Neuronal stem cell (in vitro differentiated cells): ENCODE results near the gene SLC4A7. TPM values are rescaled to one million over a fixed set of nuclear protein-coding genes. Genes with fewer than 3 reads are reported as not detected.

Experiments used
- DNase-seq: peaks from one replicate; pipeline ENCODE4 v3.0.0-alpha.2; 2013; ENCODE audit warnings: low spot score
- H2AFZ ChIP-seq: one replicate; pipeline ENCODE4 v1.6.1; 2013; ENCODE audit warnings: mild to moderate bottlenecking, low read length, inconsistent platforms
- H2AK5ac ChIP-seq: 2 replicates; pipeline ENCODE4 v1.6.1; 2013; ENCODE audit warnings: low read depth, mild to moderate bottlenecking, inconsistent platforms, low read length, moderate library complexity, mixed read lengths
- H2BK120ac ChIP-seq: 2 replicates; pipeline ENCODE4 v1.6.1; 2013; ENCODE audit warnings: low read depth, mild to moderate bottlenecking, inconsistent platforms, low read length, moderate library complexity, mixed read lengths
- H2BK12ac ChIP-seq: one replicate; pipeline ENCODE4 v1.6.1; 2013; ENCODE audit warnings: low read length, inconsistent platforms
- H2BK15ac ChIP-seq: 2 replicates; pipeline ENCODE4 v1.6.1; 2013; ENCODE audit warnings: mild to moderate bottlenecking, low read length, inconsistent platforms, mixed read lengths
- H2BK5ac ChIP-seq: one replicate; pipeline ENCODE4 v1.6.1; 2013; ENCODE audit warnings: inconsistent platforms, mild to moderate bottlenecking, low read length, moderate library complexity
- H3K14ac ChIP-seq: one replicate; pipeline ENCODE4 v1.6.1; 2013; ENCODE audit warnings: low read length, inconsistent platforms
- H3K18ac ChIP-seq: 2 replicates; pipeline ENCODE4 v1.6.1; 2013; ENCODE audit warnings: low read length, inconsistent platforms
- H3K23ac ChIP-seq: 2 replicates; pipeline ENCODE4 v1.6.1; 2013; ENCODE audit warnings: low read depth, mild to moderate bottlenecking, mixed read lengths, low read length, inconsistent platforms; ENCODE audit not compliant: poor library complexity
- H3K27ac ChIP-seq: replicated peaks from 3 replicates; pipeline ENCODE4 v1.5.1; 2013; ENCODE audit warnings: low read length, inconsistent platforms
- H3K27me3 ChIP-seq, 3 experiments: 2 replicates each; pipeline ENCODE4 v1.6.1; 2013; ENCODE audit warnings: low read length in 3 of 3, mild to moderate bottlenecking in 2 of 3, inconsistent platforms in 1 of 3, low read depth in 1 of 3, mixed read lengths in 1 of 3, moderate library complexity in 1 of 3; ENCODE audit not compliant: control insufficient read depth in 3 of 3, insufficient read depth in 3 of 3
- H3K36me3 ChIP-seq, 2 donors: replicated peaks in 1 of 2; 2 replicates each; pipeline ENCODE4 v1.6.1; 2013; ENCODE audit warnings: low read length in 2 of 2; ENCODE audit not compliant: control insufficient read depth in 2 of 2, insufficient read depth in 2 of 2
- H3K4ac ChIP-seq: 2 replicates; pipeline ENCODE4 v1.6.1; 2013; ENCODE audit warnings: inconsistent platforms, mild to moderate bottlenecking, low read length, moderate library complexity
- H3K4me1 ChIP-seq, 2 donors: 1 replicate in 1 of 2; 2 replicates in 1 of 2; pipeline ENCODE4 v1.6.1; 2013; ENCODE audit warnings: low read length in 2 of 2, low read depth in 1 of 2; ENCODE audit not compliant: control insufficient read depth in 2 of 2, insufficient read depth in 1 of 2
- H3K4me2 ChIP-seq: one replicate; pipeline ENCODE4 v1.6.1; 2013; ENCODE audit warnings: mild to moderate bottlenecking, low read length, inconsistent platforms; ENCODE audit not compliant: insufficient read depth, poor library complexity, severe bottlenecking
- H3K4me3 ChIP-seq, 2 donors: 2 replicates each; pipeline ENCODE4 v1.5.1; 2013; ENCODE audit warnings: low read length in 2 of 2, mild to moderate bottlenecking in 2 of 2, inconsistent platforms in 1 of 2, moderate library complexity in 1 of 2
- H3K79me1 ChIP-seq: one replicate; pipeline ENCODE4 v1.6.1; 2013; ENCODE audit warnings: low read depth, mild to moderate bottlenecking, inconsistent platforms, low read length, moderate library complexity
- H3K9ac ChIP-seq: one replicate; pipeline ENCODE4 v1.6.1; 2013; ENCODE audit warnings: mild to moderate bottlenecking, low read depth, low read length, inconsistent platforms; ENCODE audit not compliant: poor library complexity
- H3K9me3 ChIP-seq, 2 donors: replicated peaks in 1 of 2; 2 replicates each; pipeline versions ENCODE3 to v1.6.1; 2013; ENCODE audit warnings: low read length in 2 of 2, mild to moderate bottlenecking in 2 of 2, inconsistent platforms in 1 of 2, low read depth in 1 of 2, mixed read lengths in 1 of 2, moderate library complexity in 1 of 2; ENCODE audit not compliant: control insufficient read depth in 2 of 2, insufficient read depth in 1 of 2
- H4K8ac ChIP-seq: one replicate; pipeline ENCODE4 v1.6.1; 2013; ENCODE audit warnings: low read depth, mild to moderate bottlenecking, inconsistent platforms, low read length, moderate library complexity
- H4K91ac ChIP-seq: one replicate; pipeline ENCODE4 v1.6.1; 2013; ENCODE audit warnings: low read length, low read depth, mild to moderate bottlenecking, inconsistent platforms; ENCODE audit not compliant: poor library complexity
- WGBS, 2 donors: extraction: QIAGEN DNeasy Blood & Tissue Kit; methylation state at CpG; one replicate each; pipeline ENCODE4 v1.1.7; 2013; ENCODE audit warnings: missing lambda C conversion rate in 2 of 2, mixed read lengths in 1 of 2; ENCODE audit not compliant: insufficient read length in 2 of 2, insufficient replicate concordance in 1 of 2; ENCODE audit errors: extremely low coverage in 2 of 2; 5-methylcytosine and 5-hydroxymethylcytosine counted together
- polyA plus RNA-seq, 2 experiments: library from polyadenylated mRNA; stranded (reverse); fragments of 200-250 nt; gene quantifications; one replicate each; pipeline ENCODE4 v1.2.3, GENCODE V29; 2013

SLC4A7 gene
- 52.3 TPM for polyA plus RNA-seq (2013, experiment 1 of 2)
- polyA plus RNA-seq (2013, experiment 2 of 2) = 55.2 TPM

DNA sequence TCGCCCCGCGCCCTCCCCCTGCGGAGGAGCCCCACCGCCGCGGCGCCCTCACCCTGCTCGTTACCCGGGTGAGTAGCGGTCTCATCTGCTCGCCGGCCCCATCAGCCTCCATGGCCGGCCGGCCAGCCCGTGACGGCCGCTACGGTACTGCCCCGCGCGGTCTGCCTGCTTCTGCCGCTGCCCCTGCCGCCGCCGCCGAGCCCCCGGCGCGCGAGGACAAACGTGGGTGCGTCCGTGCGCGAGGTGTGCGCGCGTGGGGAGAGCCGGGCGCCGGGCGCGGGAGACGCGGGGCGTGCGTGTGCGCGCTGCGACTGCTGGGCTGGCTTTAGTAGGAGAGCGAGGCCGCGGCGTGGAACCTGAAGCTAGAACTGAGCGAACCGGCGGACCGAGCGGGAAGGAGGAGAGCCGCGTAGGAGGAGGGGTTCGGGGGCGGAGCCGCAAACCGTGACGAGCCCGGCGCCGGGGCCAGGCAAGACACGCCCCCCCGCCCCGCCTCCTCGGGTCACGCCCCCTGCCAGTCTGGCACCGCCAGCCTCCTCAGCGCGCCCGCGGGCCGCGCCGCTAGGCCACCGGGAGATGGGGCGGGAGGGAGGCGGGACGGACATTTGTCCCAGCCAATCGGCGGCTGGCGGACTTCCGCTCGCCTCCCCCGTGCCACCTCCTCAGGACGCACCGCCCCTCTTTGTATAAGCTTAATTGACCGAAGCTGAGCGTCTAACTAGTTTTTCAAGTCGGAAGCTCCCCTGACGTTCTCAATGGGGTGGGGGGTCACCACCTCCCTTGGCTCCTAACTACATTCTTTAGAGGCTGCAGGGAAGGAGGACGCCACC, at the start of gene SLC4A7:
Gene SLC4A7 (minus strand): TSS at position 370 of the 830 bp plus-strand sequence. CDS start 258 bp downstream, at position 112.
- no peaks in the 10 kb centered on the region for H3K27me3 ChIP-seq
- peak within 1 kb of the TSS; percentile 58 for H3K4me2 ChIP-seq
- H3K9me3 ChIP-seq = peaks cover 0 to 8% of the 10 kb centered on the region in 2 donors
- peaks cover 3% of the 10 kb centered on the region for H3K79me1 ChIP-seq
- peak; percentile 97 for DNase-seq
- peak within 1 kb of the TSS; percentile 95 for H2AFZ ChIP-seq
- H3K27ac ChIP-seq = peak within 1 kb of the TSS; percentile 94
- H3K9ac ChIP-seq = peak within 1 kb of the TSS; percentile 100
- H3K4me3 ChIP-seq = peak within 1 kb of the TSS; percentile 92 to 100
- H2BK120ac ChIP-seq = no peak within 1 kb of the TSS
- peak within 1 kb of the TSS; percentile 56 for H2BK15ac ChIP-seq
- peak within 1 kb of the TSS; percentile 91 for H3K14ac ChIP-seq
- peak within 1 kb of the TSS; percentile 100 for H3K18ac ChIP-seq
- H3K4me1 ChIP-seq = peaks cover 0 to 5% of the 10 kb centered on the region in 2 donors
- no CpG with 5 or more reads among the region's 100 CpGs for WGBS, 2 donors
- H4K8ac ChIP-seq = peak within 1 kb of the TSS; percentile 57
- H2BK5ac ChIP-seq = peak within 1 kb of the TSS; percentile 98
- peak within 1 kb of the TSS; percentile 74 for H2AK5ac ChIP-seq
- H4K91ac ChIP-seq = peak within 1 kb of the TSS; percentile 82
- peaks cover 0 to 18% of the 10 kb centered on the region in 2 donors for H3K36me3 ChIP-seq
- H3K23ac ChIP-seq = peak within 1 kb of the TSS; percentile 96
- H2BK12ac ChIP-seq = no peak within 1 kb of the TSS
- H3K4ac ChIP-seq = no peak within 1 kb of the TSS

DNA sequence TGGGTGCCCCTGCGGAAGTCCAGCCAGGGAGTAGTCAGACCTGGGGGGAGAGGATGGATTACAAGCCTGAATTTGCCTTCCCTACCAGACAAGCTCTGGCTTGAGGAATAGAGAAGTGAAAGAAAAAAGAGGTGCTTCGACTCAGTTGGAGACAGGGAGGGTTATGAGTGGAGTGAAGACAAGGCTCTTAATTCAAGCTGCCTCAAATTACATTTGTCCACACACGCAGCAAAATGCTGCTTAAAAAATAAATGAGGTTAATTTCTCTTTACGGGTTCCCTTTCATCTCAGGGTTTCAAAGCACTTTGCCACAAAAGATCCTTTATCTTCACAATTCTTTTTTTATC, 49.0 kb upstream of the SLC4A7 start:
- Histone ChIP-seq H3K4me3 (no peak overlapping the region), H3K14ac (no peak overlapping the region), H2AFZ (peak overlapping the region; percentile 84), H3K4me1 (peaks cover 3 to 9% of the 10 kb centered on the region in 2 donors), H3K27me3 (no peaks in the 10 kb centered on the region), H3K36me3 (no peaks in the 10 kb centered on the region), H2AK5ac (no peak overlapping the region), H3K4ac (no peak overlapping the region), H3K27ac (no peak overlapping the region), H3K79me1 (no peaks in the 10 kb centered on the region), H2BK12ac (no peak overlapping the region), H2BK120ac (no peak overlapping the region), H4K91ac (no peak overlapping the region), H3K4me2 (no peak overlapping the region), H3K23ac (no peak overlapping the region), H2BK5ac (no peak overlapping the region), H3K9me3 (no peaks in the 10 kb centered on the region), H3K18ac (no peak overlapping the region), H3K9ac (no peak overlapping the region), H2BK15ac (no peak overlapping the region), H4K8ac (no peak overlapping the region)
- DNase-seq = no peak
- no CpG with 5 or more reads among the region's 4 CpGs for WGBS, 2 donors

DNA sequence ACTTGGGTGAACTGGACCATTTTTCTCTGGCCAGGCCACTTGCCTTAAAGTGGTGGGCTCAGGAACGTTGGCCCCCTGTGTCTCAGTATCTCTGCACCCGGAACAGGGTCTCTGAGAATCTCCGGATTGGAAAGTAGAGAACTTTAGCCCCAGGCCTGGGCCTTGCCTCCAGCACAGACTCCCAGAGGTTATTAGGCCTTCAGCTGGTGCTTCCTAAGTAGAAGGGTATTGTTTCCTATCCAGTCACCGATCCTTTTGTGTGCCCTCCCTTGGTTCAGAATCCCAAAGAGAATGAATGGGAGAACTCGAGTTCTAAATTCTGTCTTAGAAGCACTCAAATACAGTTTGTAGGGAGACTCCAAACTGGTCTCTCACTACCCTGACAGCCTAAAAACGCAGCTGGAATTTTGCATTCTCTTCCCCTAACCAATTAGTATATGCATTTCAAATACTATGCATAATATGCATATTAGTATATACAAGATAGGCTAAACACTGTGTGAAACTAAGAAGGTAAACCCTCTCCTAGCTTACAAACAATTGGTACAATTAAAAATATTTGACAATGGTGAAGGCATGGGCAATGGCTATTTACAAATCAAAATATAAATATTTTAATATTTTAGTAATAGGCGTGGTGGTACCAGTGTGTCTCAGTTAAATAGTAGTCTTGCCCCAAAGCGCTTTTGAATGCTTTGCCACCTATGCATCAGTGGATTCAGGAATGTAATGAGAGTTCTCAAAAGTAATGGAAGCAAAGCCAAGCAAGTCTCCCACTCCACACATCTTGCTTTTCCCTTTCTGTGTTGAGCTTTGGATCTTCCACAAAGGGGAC, 48.5 kb upstream of the SLC4A7 start:
- Histone ChIP-seq H2BK15ac (no peak overlapping the region), H3K4me3 (no peak overlapping the region), H2BK5ac (no peak overlapping the region), H3K4me2 (no peak overlapping the region), H3K23ac (no peak overlapping the region), H3K14ac (no peak overlapping the region), H3K27me3 (no peaks in the 10 kb centered on the region), H3K18ac (no peak overlapping the region), H3K9me3 (no peaks in the 10 kb centered on the region), H3K4ac (no peak overlapping the region), H3K9ac (no peak overlapping the region), H3K4me1 (peaks cover 3 to 9% of the 10 kb centered on the region in 2 donors), H4K8ac (no peak overlapping the region), H4K91ac (no peak overlapping the region), H2AFZ (peak overlapping the region; percentile 84), H3K79me1 (no peaks in the 10 kb centered on the region), H2BK120ac (no peak overlapping the region), H2AK5ac (no peak overlapping the region), H2BK12ac (no peak overlapping the region), H3K27ac (peak overlapping the region; percentile 8), H3K36me3 (no peaks in the 10 kb centered on the region)
- DNase-seq = no peak
- no CpG with 5 or more reads among the region's 8 CpGs for WGBS, 2 donors
